Fibroblast of lung (primary cell): ENCODE measurements around the gene AKAP13. TPM values are rescaled to one million over a fixed set of nuclear protein-coding genes. Genes with fewer than 3 reads are reported as not detected.

Source experiments
- DNase-seq, 2 donors: peaks; one replicate each; pipeline versions ENCODE4 v3.0.0 to v3.0.0-alpha.2; 2010; ENCODE audit warnings: low read depth in 2 of 2
- H2AFZ ChIP-seq: 2 replicates; pipeline ENCODE4 v1.5.1; 2012; ENCODE audit warnings: low read length, control low read depth, inconsistent platforms
- H3K27ac ChIP-seq: 2 replicates; pipeline ENCODE4 v1.5.1; 2011; ENCODE audit warnings: low read length, control low read depth; ENCODE audit not compliant: insufficient read depth
- H3K27me3 ChIP-seq: 2 replicates; pipeline ENCODE4 v1.5.1; 2011; ENCODE audit warnings: mild to moderate bottlenecking, low read length; ENCODE audit not compliant: control insufficient read depth, insufficient read depth
- H3K36me3 ChIP-seq: 2 replicates; pipeline ENCODE4 v1.5.1; 2011; ENCODE audit warnings: low read length; ENCODE audit not compliant: control insufficient read depth, insufficient read depth
- H3K4me1 ChIP-seq: 2 replicates; pipeline ENCODE4 v1.5.1; 2011; ENCODE audit warnings: low read length; ENCODE audit not compliant: control insufficient read depth, insufficient read depth; ENCODE audit errors: extremely low read depth
- H3K4me2 ChIP-seq: 2 replicates; pipeline ENCODE4 v1.5.1; 2011; ENCODE audit warnings: low read length, control low read depth; ENCODE audit not compliant: insufficient read depth; ENCODE audit errors: extremely low read depth
- H3K4me3 ChIP-seq, 4 experiments: fragments of 200-600 bp in 1 of 4; sonication (generic) in 1 of 4; replicated peaks in 1 of 4; 2 replicates each; pipeline ENCODE4 v1.5.1; 2011 to 2016; ENCODE audit warnings: low read length in 4 of 4, low read depth in 3 of 4, mild to moderate bottlenecking in 3 of 4, control low read depth in 2 of 4, inconsistent platforms in 1 of 4, mixed read lengths in 1 of 4; ENCODE audit not compliant: insufficient read depth in 1 of 4; ENCODE audit errors: control extremely low read depth in 1 of 4
- H3K79me2 ChIP-seq: 2 replicates; pipeline ENCODE4 v1.5.1; 2012; ENCODE audit warnings: mild to moderate bottlenecking, low read length, inconsistent platforms; ENCODE audit not compliant: control insufficient read depth, insufficient read depth
- H3K9ac ChIP-seq: 2 replicates; pipeline ENCODE4 v1.5.1; 2011; ENCODE audit warnings: mild to moderate bottlenecking, low read length, control low read depth; ENCODE audit not compliant: insufficient read depth
- H3K9me3 ChIP-seq: 2 replicates; pipeline ENCODE4 v1.5.1; 2012; ENCODE audit warnings: low read depth, low read length; ENCODE audit not compliant: control insufficient read depth, insufficient read depth
- H4K20me1 ChIP-seq: 2 replicates; pipeline ENCODE4 v1.5.1; 2011; ENCODE audit warnings: low read length; ENCODE audit not compliant: control insufficient read depth, insufficient read depth; ENCODE audit errors: extremely low read depth
- EZH2 ChIP-seq: IDR thresholded peaks from 2 replicates; pipeline ENCODE4 v1.5.1; 2012; ENCODE audit warnings: low read length, control low read depth, mild to moderate bottlenecking; ENCODE audit errors: missing control alignments
- polyA plus RNA-seq, 2 donors: library from polyadenylated mRNA; depleted of rRNA in 1 of 2; stranded (reverse) in 1 of 2; unstranded in 1 of 2; fragments of >200 nt; gene quantifications; 2 replicates each; pipeline ENCODE4 v1.2.1, GENCODE V29; 2011 to 2012; ENCODE audit warnings: missing spikeins in 1 of 2
- total RNA-seq: library from RNA; depleted of rRNA; stranded (reverse); fragments of >200 nt; gene quantifications from 2 replicates; pipeline ENCODE4 v1.2.1, GENCODE V29; 2014
- TF ChIP-seq, protein P1 (sequence below), 2 donors: IDR thresholded peaks in 1 of 2; conservative IDR thresholded peaks in 1 of 2; 1 replicate in 1 of 2; 2 replicates in 1 of 2; pipeline ENCODE4 v1.5.1; 2011 to 2012; ENCODE audit warnings: low read length in 2 of 2, control low read depth in 1 of 2, inconsistent platforms in 1 of 2, low read depth in 1 of 2, mild to moderate bottlenecking in 1 of 2

AKAP13 gene
- total and polyA plus RNA-seq, 2 donors (not counting 1 experiment from before 2014, with no cell fraction given), result 8.3 to 68.4 TPM

DNA sequence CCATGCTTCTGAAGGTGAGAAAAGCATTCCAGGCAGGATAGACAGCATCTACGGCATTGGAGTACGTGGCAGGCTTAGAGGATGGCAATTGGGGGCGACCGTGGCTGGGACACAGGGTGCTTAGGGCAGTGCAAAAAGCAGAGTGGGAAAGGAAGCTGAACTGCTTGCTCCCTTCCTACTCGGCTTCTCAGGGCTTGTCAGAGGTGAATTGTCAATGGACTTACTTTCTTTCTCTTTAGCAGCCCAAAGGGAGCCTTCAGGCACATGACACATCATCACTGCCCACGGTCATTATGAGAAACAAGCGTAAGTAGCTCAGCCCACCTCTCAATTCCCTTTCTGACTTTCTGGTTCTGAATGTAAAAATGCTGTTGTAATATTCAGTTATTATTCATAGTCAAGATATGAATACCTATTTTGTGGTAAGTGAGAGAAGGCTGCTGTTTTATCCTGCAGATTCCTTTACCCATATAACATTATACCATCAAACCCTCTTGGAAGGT is 330.0 kb downstream of the AKAP13 start:
- H3K9me3 ChIP-seq, result no peaks in the 10 kb centered on the region
- no peak overlapping the region for H3K4me2 ChIP-seq
- H3K4me3 ChIP-seq, result no peak overlapping the region
- H3K9ac ChIP-seq, result no peak overlapping the region
- H2AFZ ChIP-seq, result no peak overlapping the region
- H3K27ac ChIP-seq, result no peak overlapping the region
- H3K4me1 ChIP-seq, result peaks cover 17% of the 10 kb centered on the region
- H4K20me1 ChIP-seq, result no peaks in the 10 kb centered on the region
- no peaks in the 10 kb centered on the region for H3K27me3 ChIP-seq
- no peaks in the 10 kb centered on the region for H3K36me3 ChIP-seq
- H3K79me2 ChIP-seq, result no peaks in the 10 kb centered on the region
- DNase-seq, result no peak
- TF ChIP-seq EZH2, result no peak
- TF ChIP-seq, protein P1, sequence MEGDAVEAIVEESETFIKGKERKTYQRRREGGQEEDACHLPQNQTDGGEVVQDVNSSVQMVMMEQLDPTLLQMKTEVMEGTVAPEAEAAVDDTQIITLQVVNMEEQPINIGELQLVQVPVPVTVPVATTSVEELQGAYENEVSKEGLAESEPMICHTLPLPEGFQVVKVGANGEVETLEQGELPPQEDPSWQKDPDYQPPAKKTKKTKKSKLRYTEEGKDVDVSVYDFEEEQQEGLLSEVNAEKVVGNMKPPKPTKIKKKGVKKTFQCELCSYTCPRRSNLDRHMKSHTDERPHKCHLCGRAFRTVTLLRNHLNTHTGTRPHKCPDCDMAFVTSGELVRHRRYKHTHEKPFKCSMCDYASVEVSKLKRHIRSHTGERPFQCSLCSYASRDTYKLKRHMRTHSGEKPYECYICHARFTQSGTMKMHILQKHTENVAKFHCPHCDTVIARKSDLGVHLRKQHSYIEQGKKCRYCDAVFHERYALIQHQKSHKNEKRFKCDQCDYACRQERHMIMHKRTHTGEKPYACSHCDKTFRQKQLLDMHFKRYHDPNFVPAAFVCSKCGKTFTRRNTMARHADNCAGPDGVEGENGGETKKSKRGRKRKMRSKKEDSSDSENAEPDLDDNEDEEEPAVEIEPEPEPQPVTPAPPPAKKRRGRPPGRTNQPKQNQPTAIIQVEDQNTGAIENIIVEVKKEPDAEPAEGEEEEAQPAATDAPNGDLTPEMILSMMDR (conservative IDR thresholded peaks at IDR 0.05 in 1 of 2, IDR thresholded peaks at IDR 0.05 in 1 of 2; ENCODE audit: low read depth in 1 of 2, low read length in 2 of 2), result no peak

DNA sequence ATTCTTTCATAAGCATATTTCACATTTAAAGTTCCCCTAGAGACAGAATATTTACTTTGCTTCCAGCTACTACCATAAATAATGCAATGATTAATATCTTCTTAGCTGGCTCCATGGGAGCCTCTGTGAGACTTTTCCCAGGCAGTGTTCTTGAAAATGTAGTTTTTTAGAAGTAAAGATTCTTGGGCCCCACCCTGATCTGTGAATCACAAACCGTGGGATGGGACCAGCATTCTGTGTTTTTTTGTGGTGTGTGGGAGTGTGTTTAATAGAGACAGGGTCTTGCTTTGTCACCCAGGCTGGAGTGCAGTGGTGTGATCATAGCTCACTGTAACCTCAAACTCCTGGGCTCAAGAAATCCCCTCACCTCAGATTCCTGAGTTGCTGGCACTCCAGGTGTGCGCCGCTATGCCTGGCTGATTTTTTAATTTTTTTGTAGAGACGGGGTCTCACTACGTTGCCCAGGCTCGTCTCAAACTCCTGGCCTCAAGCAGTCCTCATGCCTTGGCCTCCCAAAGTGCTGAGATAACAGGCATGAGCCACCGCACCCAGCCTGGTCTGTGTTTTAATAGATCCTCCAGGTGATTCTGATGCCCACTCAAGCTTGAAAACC is 331.3 kb downstream of the AKAP13 start:
- H3K27ac ChIP-seq, result no peak overlapping the region
- H4K20me1 ChIP-seq, result no peaks in the 10 kb centered on the region
- H2AFZ ChIP-seq, result no peak overlapping the region
- peaks cover 12% of the 10 kb centered on the region for H3K4me1 ChIP-seq
- no peak overlapping the region for H3K9ac ChIP-seq
- no peaks in the 10 kb centered on the region for H3K9me3 ChIP-seq
- no peak overlapping the region for H3K4me2 ChIP-seq
- H3K4me3 ChIP-seq, result no peak overlapping the region
- TF ChIP-seq EZH2, result no peak
- TF ChIP-seq, protein P1 (conservative IDR thresholded peaks at IDR 0.05 in 1 of 2, IDR thresholded peaks at IDR 0.05 in 1 of 2; ENCODE audit: low read depth in 1 of 2, low read length in 2 of 2), result no peak
- DNase-seq, result peak in 1 of 2 donors; percentile 39
- H3K36me3 ChIP-seq, result no peaks in the 10 kb centered on the region
- no peaks in the 10 kb centered on the region for H3K27me3 ChIP-seq
- no peaks in the 10 kb centered on the region for H3K79me2 ChIP-seq

DNA sequence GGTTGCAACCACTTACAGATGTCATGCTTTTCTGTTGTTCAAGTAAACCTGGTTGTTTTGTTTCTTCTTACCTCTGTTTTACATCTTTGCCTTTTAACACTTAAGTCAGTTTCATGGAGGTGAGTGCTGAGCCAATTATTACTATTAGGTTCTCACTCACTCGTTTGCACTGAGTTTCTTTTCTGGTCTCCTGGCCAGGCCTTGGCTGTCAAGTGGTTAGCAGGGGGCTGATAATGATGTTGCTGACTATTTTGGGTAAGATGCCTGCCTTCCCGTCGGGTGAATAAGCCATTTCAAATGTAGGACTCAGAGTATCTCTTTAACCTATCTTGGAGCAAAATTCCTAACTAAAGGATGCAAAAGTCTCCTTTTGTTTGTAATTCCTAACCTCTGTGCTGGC is 335.9 kb downstream of the AKAP13 start:
- Histone ChIP-seq H3K27me3 (no peaks in the 10 kb centered on the region), H3K9ac (no peak overlapping the region), H3K4me1 (no peaks in the 10 kb centered on the region), H2AFZ (no peak overlapping the region), H4K20me1 (no peaks in the 10 kb centered on the region), H3K4me3 (no peak overlapping the region), H3K27ac (no peak overlapping the region), H3K4me2 (no peak overlapping the region), H3K36me3 (peaks cover 6% of the 10 kb centered on the region), H3K79me2 (no peaks in the 10 kb centered on the region), H3K9me3 (no peaks in the 10 kb centered on the region)
- TF ChIP-seq, protein P1 (conservative IDR thresholded peaks at IDR 0.05 in 1 of 2, IDR thresholded peaks at IDR 0.05 in 1 of 2; ENCODE audit: low read depth in 1 of 2, low read length in 2 of 2), result no peak
- TF ChIP-seq EZH2, result no peak
- DNase-seq, result no peak
